Kidney capillary endothelial cell (primary cell): ENCODE results near the gene MRC2.

Experiments used
- DNase-seq: peaks from one replicate; pipeline ENCODE4 v3.0.0-alpha.2; 2018; ENCODE audit warnings: low spot score

Gene MRC2

DNA sequence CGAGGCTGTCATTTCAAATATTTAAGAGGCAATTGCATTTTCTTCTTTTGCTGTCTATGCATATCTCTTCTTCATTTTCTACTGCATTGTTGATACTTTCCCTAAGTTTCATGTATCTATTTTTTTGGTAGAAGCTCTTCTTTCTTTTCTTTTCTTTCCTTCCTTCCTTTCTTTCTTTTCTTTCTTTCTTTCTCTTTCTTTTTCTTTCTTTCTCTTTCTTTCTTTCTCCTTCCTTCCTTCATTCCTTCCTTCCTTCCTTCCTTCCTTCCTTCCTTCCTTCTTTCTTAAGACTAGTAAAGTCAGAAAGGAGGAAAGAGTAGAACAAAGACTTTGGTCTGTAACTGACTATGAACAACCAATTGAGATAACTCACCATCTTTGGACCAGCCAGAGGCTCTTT lies 33.9 kb downstream of the MRC2 start:
- DNase-seq: no peak

- DNase-seq: no peak
Measured at GRCh38 chr17:62662855-62663254, 35.4 kb downstream of the MRC2 start.

GRCh38 chr17:62663304-62663703 lies 35.8 kb downstream of the MRC2 start:
- no peak for DNase-seq

- no peak for DNase-seq
Measured at GRCh38 chr17:62664336-62665120, 37.1 kb downstream of the MRC2 start.

DNA sequence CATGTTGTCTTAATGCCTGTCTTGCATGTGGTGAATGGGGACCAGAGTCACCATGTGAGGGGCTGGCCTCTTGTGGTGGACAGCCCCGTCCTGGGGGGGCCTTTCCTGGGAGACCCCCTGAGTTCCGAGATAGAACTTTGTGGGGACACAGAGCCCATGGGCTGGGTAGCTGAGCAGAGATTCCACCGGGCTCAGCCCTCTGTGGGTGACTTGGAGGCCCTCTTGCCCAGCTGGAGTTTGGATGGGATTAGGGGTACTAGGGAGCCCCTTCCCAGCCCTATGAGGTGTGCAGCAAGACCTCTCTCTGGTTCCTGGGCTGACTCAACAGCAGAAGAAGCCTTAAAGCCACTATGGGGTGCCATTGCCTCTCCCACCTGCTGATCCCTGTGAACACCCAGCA lies 38.1 kb downstream of the MRC2 start:
- DNase-seq: no peak

- no peak for DNase-seq
Measured at GRCh38 chr17:62666061-62666800, 38.8 kb downstream of the MRC2 start.

DNA sequence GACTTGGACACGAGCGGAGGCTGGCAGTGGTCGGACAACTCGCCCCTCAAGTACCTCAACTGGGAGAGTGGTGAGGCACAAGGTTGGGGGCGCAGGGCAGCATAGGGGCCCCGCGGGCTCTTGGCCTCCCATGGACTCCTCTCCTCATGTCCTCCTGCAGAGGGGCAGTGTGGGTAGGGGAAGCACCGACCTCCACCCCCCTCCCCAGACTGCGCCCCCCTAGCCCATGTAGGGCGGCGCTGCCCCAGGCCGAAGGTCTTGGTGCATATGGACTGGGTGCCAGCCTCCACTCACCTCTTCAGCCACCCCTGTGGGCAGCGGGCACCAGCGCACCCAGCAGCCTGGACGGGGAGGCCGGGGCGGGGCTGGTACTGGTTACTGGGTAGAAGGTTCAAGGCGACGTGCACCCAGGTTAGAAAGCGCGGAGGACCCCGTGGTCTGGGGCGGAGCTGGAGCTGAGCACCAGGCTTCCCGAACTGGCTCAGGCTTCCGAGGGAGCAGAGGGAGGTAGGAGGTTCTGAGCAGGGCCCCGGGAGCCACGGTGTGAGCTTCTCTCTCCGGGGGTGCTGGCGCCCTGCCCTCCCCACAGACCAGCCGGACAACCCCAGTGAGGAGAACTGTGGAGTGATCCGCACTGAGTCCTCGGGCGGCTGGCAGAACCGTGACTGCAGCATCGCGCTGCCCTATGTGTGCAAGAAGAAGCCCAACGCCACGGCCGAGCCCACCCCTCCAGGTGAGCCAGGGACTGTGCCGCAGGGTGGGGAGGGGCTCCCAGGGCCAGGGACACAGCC lies 39.5 kb downstream of the MRC2 start:
- DNase-seq: no peak

DNA sequence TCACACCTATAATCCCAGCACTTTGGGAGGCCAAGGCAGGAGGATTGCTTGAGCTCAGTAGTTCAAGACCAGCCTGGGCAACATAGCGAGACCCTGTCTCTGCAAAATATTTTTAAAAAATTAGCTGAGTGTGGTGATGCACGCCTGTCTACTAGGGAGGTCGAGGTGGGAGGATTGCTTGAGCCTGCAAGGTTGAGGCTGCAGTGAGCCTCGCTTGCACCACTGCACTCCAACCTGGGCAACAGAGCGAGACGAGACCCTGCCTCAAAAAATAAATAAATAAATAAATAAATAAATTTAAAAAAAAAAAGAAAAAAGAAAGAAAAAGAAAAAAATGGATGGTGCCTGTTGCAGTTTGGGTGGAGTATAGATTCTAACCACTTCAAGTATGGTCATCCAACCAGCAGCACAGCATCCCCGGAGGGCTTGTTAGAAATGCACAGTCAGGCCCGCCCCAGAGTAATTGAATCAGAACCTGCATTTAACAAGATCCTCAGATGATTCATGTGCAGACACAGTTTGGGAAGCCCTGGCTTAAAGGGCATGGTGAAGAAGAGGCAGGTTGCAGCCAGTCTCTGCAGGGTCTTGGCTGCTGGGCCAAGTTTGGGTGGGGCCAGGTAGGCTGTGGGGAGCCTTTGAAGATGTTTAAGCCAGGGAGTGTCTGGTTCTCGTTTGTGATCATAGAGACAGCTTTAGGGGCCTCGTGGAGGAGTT lies 40.8 kb downstream of the MRC2 start:
- DNase-seq: no peak

DNA sequence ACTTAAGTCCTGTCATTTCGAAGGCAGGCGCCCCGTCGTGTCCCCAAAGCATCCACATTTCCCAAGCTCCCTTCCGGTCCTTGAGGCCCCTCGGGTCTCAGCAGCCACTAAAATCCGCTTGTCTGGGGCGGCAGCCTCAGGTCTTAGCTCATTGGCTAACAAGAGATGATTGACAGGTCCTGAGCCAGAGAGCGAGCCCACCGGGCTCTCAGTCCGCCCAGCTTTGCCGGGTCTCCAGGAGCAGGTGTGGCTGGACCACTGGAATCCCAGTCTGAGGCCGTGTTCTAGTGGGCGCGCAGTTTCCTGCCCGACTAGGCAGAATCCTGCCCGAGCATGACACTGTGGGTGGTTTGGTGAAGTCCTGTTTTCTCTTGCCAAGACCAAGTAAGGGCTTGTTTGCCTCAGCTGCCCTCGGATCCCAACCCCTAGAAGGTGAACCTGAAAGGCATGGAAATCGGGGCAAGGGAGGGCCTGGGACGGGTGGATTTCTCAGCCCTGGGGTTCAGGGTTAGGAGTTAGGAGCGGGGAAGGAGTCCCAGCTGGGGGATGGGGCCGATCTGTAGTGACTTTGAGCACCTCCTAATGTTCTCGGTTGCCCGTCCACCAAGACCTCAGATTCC lies 42.8 kb downstream of the MRC2 start:
- no peak for DNase-seq

DNA sequence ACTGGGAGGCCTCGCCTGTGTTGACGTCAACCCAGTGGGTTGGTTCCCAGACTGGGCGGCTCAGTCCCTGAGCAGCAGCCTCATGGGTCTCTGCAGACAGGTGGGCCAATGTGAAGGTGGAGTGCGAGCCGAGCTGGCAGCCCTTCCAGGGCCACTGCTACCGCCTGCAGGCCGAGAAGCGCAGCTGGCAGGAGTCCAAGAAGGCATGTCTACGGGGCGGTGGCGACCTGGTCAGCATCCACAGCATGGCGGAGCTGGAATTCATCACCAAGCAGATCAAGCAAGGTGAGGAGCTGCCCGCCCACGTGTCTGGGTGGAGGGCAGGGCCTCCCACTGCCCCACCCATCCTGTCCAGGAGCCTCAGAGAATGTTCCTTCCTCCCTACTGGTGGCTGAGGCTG lies 44.1 kb downstream of the MRC2 start:
- DNase-seq: peak; percentile 21

- DNase-seq: no peak
Measured at GRCh38 chr17:62672957-62673356, 45.5 kb downstream of the MRC2 start.

- no peak for DNase-seq
Measured at GRCh38 chr17:62673614-62674362, 46.3 kb downstream of the MRC2 start.

GRCh38 chr17:62674363-62674739 lies 46.9 kb downstream of the MRC2 start:
- no peak for DNase-seq

DNA sequence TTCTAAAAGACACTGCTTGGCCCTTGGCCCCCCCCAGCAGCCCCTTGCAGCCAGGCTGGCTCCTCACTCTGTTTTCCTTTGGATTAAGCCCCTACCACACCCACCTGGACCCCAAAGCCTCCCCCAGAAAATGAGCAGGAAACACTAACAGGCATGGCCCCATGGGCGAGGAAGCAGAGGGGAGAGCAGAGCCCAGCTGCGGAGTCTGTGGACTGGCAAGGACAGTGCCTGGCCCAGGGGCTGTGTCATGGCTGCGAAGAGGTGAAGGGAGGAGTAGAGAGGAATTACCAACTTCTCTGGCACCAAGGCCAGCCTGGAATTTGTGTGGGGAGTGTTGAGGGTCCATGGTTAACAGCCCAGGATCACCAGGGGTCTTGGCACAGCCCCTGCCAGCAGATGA lies 47.4 kb downstream of the MRC2 start:
- DNase-seq: no peak

GRCh38 chr17:62675260-62675659 lies 47.8 kb downstream of the MRC2 start:
- DNase-seq: no peak

DNA sequence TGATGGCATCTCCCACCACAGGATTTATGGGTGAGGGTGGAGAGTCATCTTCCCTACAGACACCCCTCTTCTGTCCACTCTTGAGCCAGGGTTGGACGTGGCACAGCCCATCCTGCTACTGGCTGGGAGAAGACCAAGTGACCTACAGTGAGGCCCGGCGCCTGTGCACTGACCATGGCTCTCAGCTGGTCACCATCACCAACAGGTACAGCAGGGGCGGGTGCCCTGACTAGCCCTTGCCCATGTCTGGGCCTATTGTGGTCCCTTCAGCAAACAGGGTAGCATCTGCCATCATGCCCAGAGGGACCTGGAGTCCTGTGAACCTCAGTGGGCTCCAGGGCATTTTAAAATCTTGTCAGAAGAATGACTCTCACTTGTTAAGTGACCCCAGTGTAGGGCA lies 48.2 kb downstream of the MRC2 start:
- no peak for DNase-seq

DNA sequence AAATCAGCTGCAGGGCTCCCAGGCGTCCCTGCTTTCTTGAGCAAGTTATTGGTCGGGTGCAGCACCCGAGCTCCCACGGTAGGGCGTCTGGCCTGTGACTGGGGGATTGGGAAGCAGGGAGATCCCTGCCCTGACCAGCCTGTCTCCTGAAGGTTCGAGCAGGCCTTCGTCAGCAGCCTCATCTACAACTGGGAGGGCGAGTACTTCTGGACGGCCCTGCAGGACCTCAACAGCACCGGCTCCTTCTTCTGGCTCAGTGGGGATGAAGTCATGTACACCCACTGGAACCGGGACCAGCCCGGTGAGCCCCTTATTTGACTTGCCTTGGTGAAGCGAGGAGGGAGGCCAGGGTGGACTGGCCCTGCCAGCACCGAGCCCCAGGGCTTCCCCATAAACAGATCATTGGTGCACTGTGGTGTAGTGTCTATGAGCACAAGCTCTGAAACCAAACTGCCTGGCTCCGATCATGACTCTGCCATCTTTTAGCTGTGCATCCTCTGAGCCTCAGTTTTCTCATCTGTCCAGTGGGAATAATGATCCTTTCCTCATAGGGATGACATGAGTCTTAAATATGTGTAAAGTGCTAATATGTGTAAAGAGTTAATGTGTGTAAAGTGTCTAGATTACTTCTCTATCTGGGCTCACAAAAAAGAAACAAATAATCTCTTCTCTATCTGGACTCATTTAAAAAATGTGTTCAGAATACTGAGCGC lies 48.9 kb downstream of the MRC2 start:
- no peak for DNase-seq

GRCh38 chr17:62676952-62677596 lies 49.6 kb downstream of the MRC2 start:
- DNase-seq: no peak

- DNase-seq: no peak
Measured at GRCh38 chr17:62678214-62678919, 50.9 kb downstream of the MRC2 start.
